Amniotic stem cell (primary cell): ENCODE results near the gene FBXO24.

Experiments used
- DNase-seq: peaks from one replicate; lab custom pipeline; 2025; lab: John Stamatoyannopoulos, UW

The FBXO24 gene

GRCh38 chr7:100574362-100575205, 11.5 kb upstream of the FBXO24 start:
- DNase-seq, result no peak

- DNase-seq, result no peak
Measured at GRCh38 chr7:100575206-100575631, 10.9 kb upstream of the FBXO24 start.

GRCh38 chr7:100575746-100576383, 10.3 kb upstream of the FBXO24 start:
- no peak for DNase-seq

- DNase-seq, result no peak
Measured at GRCh38 chr7:100576384-100576993, 9.6 kb upstream of the FBXO24 start.

GRCh38 chr7:100577103-100577502, 9.0 kb upstream of the FBXO24 start:
- DNase-seq, result no peak

- no peak for DNase-seq
Measured at GRCh38 chr7:100577507-100577906, 8.6 kb upstream of the FBXO24 start.

GRCh38 chr7:100578246-100579183, 7.6 kb upstream of the FBXO24 start:
- DNase-seq, result no peak

- no peak for DNase-seq
Measured at GRCh38 chr7:100580466-100581283, 5.5 kb upstream of the FBXO24 start.

- no peak for DNase-seq
Measured at GRCh38 chr7:100582041-100582579, 4.0 kb upstream of the FBXO24 start.

GRCh38 chr7:100582650-100583049, 3.5 kb upstream of the FBXO24 start:
- DNase-seq, result no peak

GRCh38 chr7:100583132-100584053, 2.7 kb upstream of the FBXO24 start:
- no peak for DNase-seq

GRCh38 chr7:100584054-100584682, 2.0 kb upstream of the FBXO24 start:
- no peak for DNase-seq

- peak; percentile 51 for DNase-seq
Measured at GRCh38 chr7:100584683-100585510, 1.2 kb upstream of the FBXO24 start.

- no peak for DNase-seq
Measured at GRCh38 chr7:100585511-100586265, 440 bp upstream of the FBXO24 start, which contains the start of gene LRCH4. Gene LRCH4, minus strand, starts transcription at chr7:100586129. Its CDS starts 29 bp downstream, at chr7:100586100.

GRCh38 chr7:100588438-100588837, 2.3 kb downstream of the FBXO24 start:
- DNase-seq, result no peak

GRCh38 chr7:100589341-100589947, 3.3 kb downstream of the FBXO24 start:
- no peak for DNase-seq
